ENCODE results near the gene GHR.

- TF ChIP-seq POLR2A (IDR thresholded peaks at IDR 0.05) (no peak), POLR2AphosphoS5 (IDR thresholded peaks at IDR 0.05) (no peak), EP300 (IDR thresholded peaks at IDR 0.05) (no peak), CTCF (IDR thresholded peaks at IDR 0.05) (no peak)
These were observed 169.3 kb downstream of the GHR start for GRCh38 chr5:42592401-42593140.

Data from suprapubic skin (tissue), 4 donors.